Activated naive CD4-positive, alpha-beta T cell treated with anti-CD3 and anti-CD28 coated beads, Interleukin-2, amount 10 ng/mL, durations not matched to agents 7 days and 5 days (primary cell): Measurements from ENCODE around the gene SLAIN2.

Experiments
- CTCF ChIA-PET: fragments of 350-600 bp; sonication (Branson Sonifier 250); formaldehyde crosslinking; loops from one replicate; lab custom pipeline; 2021; ENCODE audit warnings: antibody characterized with exemption; lab: Charles Lee
- DNase-seq: peaks from one replicate; pipeline ENCODE4 v3.0.0-alpha.2; 2020
- H3K27ac Mint-ChIP-seq: one replicate; pipeline ENCODE4 v1.8.0; 2021; ENCODE audit warnings: mild to moderate bottlenecking, moderate library complexity, mixed read lengths
- H3K27me3 Mint-ChIP-seq: one replicate; pipeline ENCODE4 v1.8.0; 2021; ENCODE audit warnings: mild to moderate bottlenecking, mixed read lengths
- H3K36me3 Mint-ChIP-seq: one replicate; pipeline ENCODE4 v1.8.0; 2021; ENCODE audit warnings: mixed read lengths
- H3K4me1 Mint-ChIP-seq: one replicate; pipeline ENCODE4 v1.8.0; 2021; ENCODE audit warnings: mixed read lengths
- H3K4me3 Mint-ChIP-seq: one replicate; pipeline ENCODE4 v1.8.0; 2021; ENCODE audit warnings: mild to moderate bottlenecking, moderate library complexity, mixed read lengths
- H3K9me3 Mint-ChIP-seq: one replicate; pipeline ENCODE4 v1.8.0; 2021; ENCODE audit warnings: mixed read lengths

SLAIN2 gene

GRCh38 chr4:48368389-48368788, 27.1 kb downstream of the SLAIN2 start:
- CTCF ChIA-PET, result no interaction called here
- H3K27ac Mint-ChIP-seq, result no peak overlapping the region
- H3K9me3 Mint-ChIP-seq, result no peaks in the 10 kb centered on the region
- no peak for DNase-seq
- H3K36me3 Mint-ChIP-seq, result peaks cover 5% of the 10 kb centered on the region
- no peaks in the 10 kb centered on the region for H3K27me3 Mint-ChIP-seq
- H3K4me3 Mint-ChIP-seq, result no peak overlapping the region
- H3K4me1 Mint-ChIP-seq, result peaks cover 7% of the 10 kb centered on the region

- Mint-ChIP-seq H3K9me3 (no peaks in the 10 kb centered on the region), H3K27me3 (no peaks in the 10 kb centered on the region), H3K27ac (no peak overlapping the region), H3K36me3 (peaks cover 5% of the 10 kb centered on the region), H3K4me3 (no peak overlapping the region), H3K4me1 (peaks cover 7% of the 10 kb centered on the region)
- CTCF ChIA-PET, result no interaction called here
- no peak for DNase-seq
Observed at GRCh38 chr4:48369248-48369647, 27.9 kb downstream of the SLAIN2 start.

- H3K4me3 Mint-ChIP-seq, result no peak overlapping the region
- H3K36me3 Mint-ChIP-seq, result peaks cover 9% of the 10 kb centered on the region
- no peaks in the 10 kb centered on the region for H3K27me3 Mint-ChIP-seq
- H3K27ac Mint-ChIP-seq, result no peak overlapping the region
- CTCF ChIA-PET, result interaction anchor here (0.9 kb wide), 1 partner anchor 94 kb away, joined by 3 read pairs; no protein-coding TSS in a partner anchor
- peaks cover 7% of the 10 kb centered on the region for H3K4me1 Mint-ChIP-seq
- no peaks in the 10 kb centered on the region for H3K9me3 Mint-ChIP-seq
- no peak for DNase-seq
Observed at GRCh38 chr4:48369771-48370170, 28.4 kb downstream of the SLAIN2 start.

GRCh38 chr4:48370260-48371134, 29.2 kb downstream of the SLAIN2 start:
- CTCF ChIA-PET, result interaction anchor here (0.9 kb wide), 1 partner anchor 95 kb away, joined by 3 read pairs; no protein-coding TSS in a partner anchor
- no peaks in the 10 kb centered on the region for H3K9me3 Mint-ChIP-seq
- H3K36me3 Mint-ChIP-seq, result peaks cover 12% of the 10 kb centered on the region
- DNase-seq, result no peak
- H3K27ac Mint-ChIP-seq, result no peak overlapping the region
- no peaks in the 10 kb centered on the region for H3K27me3 Mint-ChIP-seq
- H3K4me1 Mint-ChIP-seq, result peaks cover 7% of the 10 kb centered on the region
- no peak overlapping the region for H3K4me3 Mint-ChIP-seq

- no peak for DNase-seq
- CTCF ChIA-PET, result no interaction called here
- no peaks in the 10 kb centered on the region for H3K27me3 Mint-ChIP-seq
- no peak overlapping the region for H3K27ac Mint-ChIP-seq
- no peaks in the 10 kb centered on the region for H3K9me3 Mint-ChIP-seq
- peaks cover 15% of the 10 kb centered on the region for H3K36me3 Mint-ChIP-seq
- H3K4me1 Mint-ChIP-seq, result peaks cover 7% of the 10 kb centered on the region
- no peak overlapping the region for H3K4me3 Mint-ChIP-seq
Observed at GRCh38 chr4:48372272-48372671, 30.9 kb downstream of the SLAIN2 start.

GRCh38 chr4:48375651-48376304, 34.4 kb downstream of the SLAIN2 start:
- CTCF ChIA-PET, result interaction anchor here (0.5 kb wide), 1 partner anchor 151 kb away, joined by 3 read pairs; no protein-coding TSS in a partner anchor
- Mint-ChIP-seq H3K4me3 (no peak overlapping the region), H3K36me3 (peaks cover 21% of the 10 kb centered on the region), H3K27me3 (no peaks in the 10 kb centered on the region), H3K27ac (no peak overlapping the region), H3K4me1 (peaks cover under 1% of the 10 kb centered on the region), H3K9me3 (no peaks in the 10 kb centered on the region)
- no peak for DNase-seq

GRCh38 chr4:48379587-48380180, 38.4 kb downstream of the SLAIN2 start:
- H3K4me1 Mint-ChIP-seq, result no peaks in the 10 kb centered on the region
- CTCF ChIA-PET, result no interaction called here
- H3K4me3 Mint-ChIP-seq, result no peak overlapping the region
- peaks cover 24% of the 10 kb centered on the region for H3K36me3 Mint-ChIP-seq
- H3K27ac Mint-ChIP-seq, result no peak overlapping the region
- H3K9me3 Mint-ChIP-seq, result no peaks in the 10 kb centered on the region
- H3K27me3 Mint-ChIP-seq, result no peaks in the 10 kb centered on the region
- DNase-seq, result no peak

GRCh38 chr4:48380583-48381167, 39.3 kb downstream of the SLAIN2 start:
- no peak overlapping the region for H3K27ac Mint-ChIP-seq
- H3K9me3 Mint-ChIP-seq, result no peaks in the 10 kb centered on the region
- no peak for DNase-seq
- H3K27me3 Mint-ChIP-seq, result no peaks in the 10 kb centered on the region
- no peak overlapping the region for H3K4me3 Mint-ChIP-seq
- H3K4me1 Mint-ChIP-seq, result no peaks in the 10 kb centered on the region
- H3K36me3 Mint-ChIP-seq, result peaks cover 23% of the 10 kb centered on the region
- CTCF ChIA-PET, result no interaction called here

GRCh38 chr4:48388525-48389154, 47.3 kb downstream of the SLAIN2 start:
- Mint-ChIP-seq H3K4me1 (no peaks in the 10 kb centered on the region), H3K27ac (no peak overlapping the region), H3K27me3 (no peaks in the 10 kb centered on the region), H3K36me3 (peaks cover 27% of the 10 kb centered on the region), H3K4me3 (no peak overlapping the region), H3K9me3 (no peaks in the 10 kb centered on the region)
- CTCF ChIA-PET, result no interaction called here
- DNase-seq, result no peak

GRCh38 chr4:48396043-48396442, 54.7 kb downstream of the SLAIN2 start:
- Mint-ChIP-seq H3K4me1 (peaks cover 2% of the 10 kb centered on the region), H3K9me3 (no peaks in the 10 kb centered on the region), H3K27ac (no peak overlapping the region), H3K27me3 (no peaks in the 10 kb centered on the region), H3K36me3 (peaks cover 32% of the 10 kb centered on the region), H3K4me3 (no peak overlapping the region)
- CTCF ChIA-PET, result no interaction called here
- DNase-seq, result no peak

- Mint-ChIP-seq H3K4me1 (peaks cover 2% of the 10 kb centered on the region), H3K27ac (no peak overlapping the region), H3K27me3 (no peaks in the 10 kb centered on the region), H3K9me3 (no peaks in the 10 kb centered on the region), H3K4me3 (no peak overlapping the region), H3K36me3 (peaks cover 29% of the 10 kb centered on the region)
- CTCF ChIA-PET, result no interaction called here
- DNase-seq, result no peak
Observed at GRCh38 chr4:48400416-48400815, 59.1 kb downstream of the SLAIN2 start.

GRCh38 chr4:48403358-48403757, 62.0 kb downstream of the SLAIN2 start:
- Mint-ChIP-seq H3K36me3 (peaks cover 19% of the 10 kb centered on the region), H3K27ac (no peak overlapping the region), H3K4me1 (peaks cover 2% of the 10 kb centered on the region), H3K4me3 (no peak overlapping the region), H3K27me3 (no peaks in the 10 kb centered on the region), H3K9me3 (no peaks in the 10 kb centered on the region)
- CTCF ChIA-PET, result no interaction called here
- no peak for DNase-seq

- Mint-ChIP-seq H3K4me1 (peaks cover 2% of the 10 kb centered on the region), H3K36me3 (peaks cover 19% of the 10 kb centered on the region), H3K4me3 (no peak overlapping the region), H3K27me3 (no peaks in the 10 kb centered on the region), H3K9me3 (no peaks in the 10 kb centered on the region), H3K27ac (no peak overlapping the region)
- no peak for DNase-seq
- CTCF ChIA-PET, result no interaction called here
Observed at GRCh38 chr4:48403779-48404178, 62.5 kb downstream of the SLAIN2 start.

- CTCF ChIA-PET, result no interaction called here
- Mint-ChIP-seq H3K36me3 (peaks cover 24% of the 10 kb centered on the region), H3K4me3 (no peak overlapping the region), H3K9me3 (no peaks in the 10 kb centered on the region), H3K4me1 (no peaks in the 10 kb centered on the region), H3K27ac (no peak overlapping the region), H3K27me3 (no peaks in the 10 kb centered on the region)
- DNase-seq, result no peak
Observed at GRCh38 chr4:48405924-48406323, 64.6 kb downstream of the SLAIN2 start.
